Activated CD8-positive, alpha-beta memory T cell treated with anti-CD3 and anti-CD28 coated beads, Interleukin-2, amount 50 U/mL, for 24 hours (primary cell): Measurements from ENCODE around the gene SLC49A3.
"Not testable (repeated sequence)": the region's sequence is repeated elsewhere in the genome, so short reads cannot be mapped to it uniquely, and the experiment has no call there.

ENCODE experiments used
- DNase-seq: peaks from one replicate; pipeline ENCODE4 v3.0.0-alpha.2; 2020; ENCODE audit errors: extremely low read depth

The SLC49A3 gene

DNA sequence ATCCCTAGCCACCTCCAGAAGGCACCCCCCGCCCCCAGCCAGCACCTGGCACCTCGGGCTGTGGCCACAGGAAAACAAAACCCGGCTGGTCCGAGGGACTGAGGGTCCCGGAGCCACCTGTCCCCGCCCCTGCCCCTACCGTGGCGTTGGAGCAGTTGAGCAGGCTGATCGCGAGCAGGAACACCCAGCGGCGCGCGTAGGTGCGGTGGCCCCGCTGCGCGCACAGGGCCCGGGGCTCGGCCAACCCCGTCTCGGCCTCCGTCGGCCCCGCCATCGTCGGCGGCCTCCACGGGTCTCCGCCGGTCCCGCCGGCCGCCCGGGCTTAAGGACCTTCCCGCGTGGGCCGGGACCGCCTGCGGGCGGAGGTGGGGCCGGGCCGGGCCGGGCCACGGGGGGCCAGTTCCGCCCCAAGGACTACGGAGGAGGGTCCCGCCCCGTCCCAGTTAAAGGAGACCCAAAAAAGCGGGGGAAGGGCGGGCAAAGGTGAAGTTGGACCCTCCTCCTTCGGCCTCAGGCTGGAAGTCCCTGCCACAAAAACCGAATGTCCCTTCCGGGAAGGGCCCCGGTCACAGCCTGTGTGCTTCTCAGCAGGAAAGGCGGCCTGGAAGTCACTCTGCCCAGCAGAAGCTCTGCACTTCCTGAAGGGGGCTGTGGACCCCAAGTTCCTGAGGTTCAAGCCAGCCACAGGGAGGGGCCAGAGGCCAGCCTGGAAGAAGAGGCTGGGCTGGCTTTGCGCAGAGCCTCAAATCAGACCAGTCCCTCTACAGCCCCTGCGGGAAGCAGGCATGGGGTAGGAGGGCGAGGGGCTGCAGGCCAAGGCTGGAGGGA, at the start of gene SLC49A3:
TSS of gene SLC49A3 (minus strand) at position 298 of the 828 bp plus-strand sequence. CDS start at position 274, 24 bp downstream.
- DNase-seq, result no peak

DNA sequence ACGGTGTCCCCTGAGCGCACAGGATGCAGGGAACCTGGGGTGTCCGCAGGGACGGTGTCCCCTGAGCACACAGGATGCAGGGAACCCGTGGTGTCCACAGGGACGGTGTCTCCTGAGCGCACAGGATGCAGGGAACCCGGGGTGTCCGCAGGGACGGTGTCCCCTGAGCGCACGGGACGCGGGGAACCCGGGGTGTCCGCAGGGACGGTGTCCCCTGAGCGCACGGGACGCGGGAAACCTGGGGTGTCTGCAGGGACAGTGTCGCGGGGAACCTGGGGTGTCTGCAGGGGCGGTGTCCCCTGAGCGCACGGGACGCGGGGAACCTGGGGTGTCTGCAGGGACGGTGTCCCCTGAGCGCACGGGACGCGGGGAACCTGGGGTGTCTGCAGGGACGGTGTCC, 47.6 kb upstream of the SLC49A3 start:
- not testable (repeated sequence) for DNase-seq

DNA sequence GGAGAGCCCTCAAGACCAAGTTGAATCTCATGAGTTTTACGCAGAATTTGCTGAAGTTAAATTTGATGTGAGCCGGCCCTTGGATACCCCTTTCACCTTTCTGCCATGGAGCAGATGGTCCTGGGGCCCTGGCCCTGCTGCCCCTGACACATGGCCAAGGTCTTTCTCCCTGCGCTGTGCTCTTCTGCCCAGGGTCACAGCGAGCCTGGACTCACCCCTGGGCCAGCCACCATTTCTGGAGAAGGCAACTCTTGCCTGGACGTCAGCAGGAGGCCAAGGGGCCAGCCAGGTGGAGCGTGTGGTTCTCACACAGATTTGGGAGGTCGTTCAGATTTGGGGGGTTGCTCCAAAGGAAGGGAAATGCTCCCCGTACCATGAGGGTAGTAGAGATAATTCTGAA, 46.6 kb upstream of the SLC49A3 start:
- DNase-seq, result no peak

DNA sequence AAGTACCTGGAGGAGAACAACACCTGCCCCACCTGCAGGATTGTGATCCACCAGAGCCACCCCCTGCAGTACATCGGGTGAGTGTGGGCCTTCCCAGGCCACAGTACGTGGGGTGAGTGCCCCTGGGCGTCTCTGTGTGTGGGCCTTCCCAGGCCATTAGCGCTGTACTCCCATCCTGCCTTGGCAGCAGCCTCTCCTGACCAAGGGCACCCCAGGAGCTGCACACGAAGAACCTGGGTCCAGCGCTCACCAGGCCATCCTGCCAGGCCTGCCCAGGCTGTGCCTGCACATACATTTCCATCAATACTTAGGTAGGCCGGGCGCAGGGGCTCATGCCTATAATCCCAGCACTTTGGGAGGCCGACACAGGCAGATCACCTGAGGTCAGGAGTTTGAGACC, 46.0 kb upstream of the SLC49A3 start:
- no peak for DNase-seq

DNA sequence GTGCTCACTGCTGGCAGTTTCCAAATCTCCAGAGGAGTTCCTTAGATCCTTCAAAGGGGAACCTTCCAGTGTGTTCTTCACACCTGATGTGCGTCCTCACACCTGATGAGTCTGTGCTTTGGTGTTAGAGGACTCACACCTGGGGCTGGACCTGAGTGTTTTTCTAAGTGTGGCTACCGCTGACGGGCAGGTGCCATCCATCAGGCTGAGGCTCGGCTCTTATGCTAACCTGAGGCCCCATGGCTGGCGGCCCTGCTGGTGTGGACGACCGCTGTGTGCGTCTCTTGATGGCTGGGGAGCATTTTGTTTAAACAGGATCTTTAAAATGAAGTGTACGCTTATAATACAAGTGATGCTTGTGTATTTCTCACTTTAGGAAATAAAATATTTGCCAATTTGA, 45.1 kb upstream of the SLC49A3 start:
- no peak for DNase-seq

DNA sequence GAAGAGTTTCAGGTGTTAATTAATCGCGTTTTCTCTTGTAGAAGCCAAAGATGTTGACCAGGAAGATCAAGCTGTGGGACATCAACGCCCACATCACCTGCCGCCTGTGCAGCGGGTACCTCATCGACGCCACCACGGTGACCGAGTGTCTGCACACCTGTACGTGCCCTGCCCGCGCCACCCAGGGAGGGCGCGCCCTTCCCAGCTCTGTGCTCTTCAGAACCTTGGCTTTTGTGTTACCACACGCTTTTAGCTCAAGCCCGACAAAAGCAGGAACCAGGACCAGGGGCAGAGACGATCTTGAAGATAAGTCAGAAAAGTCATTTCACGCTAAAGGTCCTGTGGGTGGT, 44.7 kb upstream of the SLC49A3 start:
- DNase-seq, result no peak

DNA sequence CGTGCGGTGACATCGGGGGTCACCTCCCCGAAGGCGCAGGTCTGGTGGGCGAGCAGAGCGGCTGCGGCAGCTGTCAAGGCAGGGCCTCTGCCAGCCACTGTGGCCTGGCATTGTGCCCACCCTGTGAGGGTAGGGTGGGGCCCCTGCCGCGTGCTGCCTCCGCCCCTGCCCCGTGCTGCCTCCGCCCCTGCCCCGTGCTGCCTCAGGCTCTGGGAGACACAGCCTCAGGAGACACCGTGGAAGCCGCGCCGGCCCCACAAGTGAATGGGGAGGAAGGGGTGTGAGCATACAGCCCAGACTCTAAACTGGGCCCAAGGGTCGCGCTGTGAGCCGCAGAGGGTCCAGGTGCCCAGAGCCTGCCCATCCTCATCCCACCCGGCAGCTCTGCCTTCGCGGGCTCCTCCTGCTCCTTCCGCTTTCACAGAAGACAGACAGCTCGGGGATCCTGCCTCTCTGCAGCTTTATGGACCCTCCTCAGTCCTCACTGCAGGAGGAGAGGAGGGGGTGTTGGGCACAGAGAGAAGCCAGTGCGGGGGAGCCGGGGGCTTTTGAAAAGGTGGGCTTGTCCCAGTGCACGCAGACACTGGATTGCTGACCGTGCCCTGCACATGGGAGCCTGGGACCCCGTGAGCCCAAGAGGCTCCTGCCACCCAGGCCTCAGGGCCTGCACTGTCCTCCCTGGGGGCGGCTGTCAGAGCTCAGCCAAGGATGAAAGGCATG, 44.1 kb upstream of the SLC49A3 start:
- no peak for DNase-seq

DNA sequence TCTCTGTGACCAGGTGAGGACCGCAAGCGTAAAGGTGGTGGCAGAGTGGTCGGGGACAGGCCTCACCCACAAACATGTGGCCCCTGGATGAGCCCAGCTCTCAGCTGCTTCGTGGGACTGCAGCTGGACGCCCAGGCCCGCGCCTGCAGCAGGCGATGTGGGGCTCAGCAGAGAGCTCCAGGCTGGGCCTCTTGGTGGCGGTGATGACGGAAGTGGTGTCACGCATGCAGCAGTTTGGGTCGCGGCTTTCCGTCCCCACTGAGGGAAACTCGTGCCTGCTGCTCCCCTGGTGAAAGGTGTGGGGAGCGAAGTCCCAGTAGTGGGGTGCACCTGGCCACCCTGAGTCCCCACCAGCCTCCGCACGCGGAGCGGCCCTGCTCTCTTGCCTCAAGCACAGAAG, 43.5 kb upstream of the SLC49A3 start:
- DNase-seq, result no peak

DNA sequence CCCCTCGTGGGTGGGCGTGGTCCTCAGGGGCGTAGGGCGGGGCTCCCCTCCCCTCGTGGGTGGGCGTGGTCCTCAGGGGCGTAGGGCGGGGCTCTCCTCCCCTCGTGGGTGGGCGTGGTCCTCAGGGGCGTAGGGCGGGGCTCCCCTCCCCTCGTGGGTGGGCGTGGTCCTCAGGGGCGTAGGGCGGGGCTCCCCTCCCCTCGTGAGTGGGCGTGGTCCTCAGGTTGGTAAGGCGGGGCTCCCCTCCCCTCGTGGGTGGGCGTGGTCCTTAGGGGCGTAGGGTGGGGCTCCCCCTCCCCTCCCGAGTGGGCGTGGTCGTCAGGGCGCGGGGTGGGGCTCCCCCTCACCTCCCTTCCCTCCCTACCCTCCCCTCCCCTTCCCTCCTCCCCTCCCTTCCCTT, 43.0 kb upstream of the SLC49A3 start:
- not testable (repeated sequence) for DNase-seq

DNA sequence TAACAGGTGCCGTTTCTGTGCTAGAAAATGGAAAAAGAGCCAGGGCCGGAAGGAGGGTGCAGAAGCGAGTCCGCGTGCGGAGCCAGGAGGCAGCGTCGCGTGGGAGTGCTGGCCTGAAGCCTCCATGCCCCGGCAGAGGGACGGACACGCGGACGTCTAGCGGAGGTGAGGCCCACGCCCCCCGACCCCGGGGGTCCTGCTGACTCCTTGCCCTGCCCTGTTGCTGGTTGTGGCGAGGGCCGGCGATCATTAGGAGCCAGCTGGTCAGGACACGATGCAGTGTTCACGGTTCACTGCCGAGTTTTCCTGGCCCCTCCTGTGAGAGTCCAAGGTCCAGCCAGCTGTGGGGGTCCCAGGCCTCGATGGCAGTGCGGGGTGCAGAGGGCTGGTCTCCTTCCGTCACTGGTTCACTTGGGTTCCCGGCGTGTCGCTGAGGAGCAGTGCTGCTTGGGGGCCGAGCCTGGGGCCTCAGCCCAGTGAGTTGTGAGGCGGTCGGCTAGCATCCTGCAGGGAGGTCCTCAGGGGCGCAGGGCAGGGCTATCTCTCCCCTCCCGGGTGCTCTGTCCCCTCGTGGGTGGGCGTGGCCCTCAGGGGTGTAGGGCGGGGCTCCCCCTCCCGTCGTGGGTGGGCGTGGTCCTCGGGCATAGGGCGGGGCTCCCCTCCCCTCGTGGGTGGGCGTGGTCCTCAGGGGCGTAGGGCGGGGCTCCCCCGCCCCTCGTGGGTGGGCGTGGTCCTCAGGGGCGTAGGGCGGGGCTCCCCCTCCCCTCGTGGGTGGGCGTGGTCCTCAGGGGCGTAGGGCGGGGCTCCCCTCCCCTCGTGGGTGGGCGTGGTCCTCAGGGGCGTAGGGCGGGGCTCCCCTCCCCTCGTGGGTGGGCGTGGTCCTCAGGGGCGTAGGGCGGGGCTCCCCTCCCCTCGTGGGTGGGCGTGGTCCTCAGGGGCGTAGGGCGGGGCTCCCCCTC, 42.3 kb upstream of the SLC49A3 start:
- DNase-seq, result not testable (repeated sequence)

DNA sequence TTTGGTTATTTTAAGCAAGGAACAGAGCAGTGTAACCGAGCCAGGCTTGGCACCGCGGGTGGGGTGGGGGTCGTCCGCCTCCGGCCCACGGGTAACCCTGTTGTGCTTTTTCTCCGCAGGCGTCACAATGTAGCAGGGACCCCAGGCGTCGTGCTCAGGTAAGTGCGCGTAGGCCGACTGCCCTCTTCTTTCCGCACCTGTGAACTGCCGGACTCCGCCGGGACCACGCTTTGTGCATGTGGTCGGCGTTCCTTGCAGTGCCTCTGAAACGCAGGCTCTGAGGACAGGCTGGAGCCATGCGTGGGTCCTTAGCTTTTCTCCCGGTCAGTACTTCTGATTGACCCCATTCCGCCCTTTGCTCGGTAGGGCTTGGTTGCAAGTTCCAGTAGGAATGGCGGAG, 41.6 kb upstream of the SLC49A3 start:
- DNase-seq, result no peak

DNA sequence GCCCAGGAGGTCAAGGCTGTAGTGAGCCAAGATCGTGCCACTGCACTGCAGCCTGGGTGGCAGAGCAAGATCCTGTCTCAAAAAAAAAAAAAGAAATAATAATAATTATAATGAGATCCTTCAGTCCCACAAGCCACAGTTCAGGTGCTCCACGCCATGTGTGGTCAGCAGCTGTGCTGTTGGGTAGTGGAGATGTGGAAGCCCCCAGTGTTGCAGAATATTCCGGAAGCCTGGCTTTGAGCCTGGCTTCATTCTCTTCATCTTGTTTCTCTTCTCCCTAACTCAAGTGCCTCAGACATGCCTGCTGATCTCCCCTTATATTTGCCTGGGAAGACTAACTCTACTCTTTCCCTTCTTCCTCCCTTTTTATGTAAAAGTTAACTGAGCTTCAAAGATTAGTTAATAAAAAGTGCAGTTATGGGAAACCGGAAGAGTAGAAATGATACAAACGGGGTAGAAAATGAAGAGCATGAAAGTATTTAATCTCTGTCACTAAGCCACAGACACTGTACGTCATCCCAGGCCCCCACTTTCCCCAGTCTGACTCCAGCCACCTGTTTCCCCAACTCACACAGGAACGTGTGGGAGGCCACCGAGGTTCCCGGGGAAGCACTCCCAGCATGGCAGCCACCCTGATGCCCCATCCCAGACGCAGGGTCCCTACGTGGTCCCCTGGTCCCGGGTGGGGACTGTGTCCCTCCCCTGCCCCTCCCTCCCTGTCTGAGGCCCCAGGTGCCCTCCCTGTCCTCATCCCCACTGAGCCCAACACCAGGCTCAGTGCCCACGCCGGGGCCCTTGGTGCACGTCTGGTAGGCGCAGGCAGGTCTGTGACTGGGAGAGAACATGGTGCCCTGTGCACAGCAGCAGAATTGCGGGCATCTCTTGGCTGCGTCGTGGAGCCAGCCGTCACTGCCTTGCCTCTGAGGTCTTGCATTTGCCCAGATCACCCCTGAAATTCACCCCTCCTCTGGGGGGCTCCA, 40.7 kb upstream of the SLC49A3 start:
- no peak for DNase-seq

DNA sequence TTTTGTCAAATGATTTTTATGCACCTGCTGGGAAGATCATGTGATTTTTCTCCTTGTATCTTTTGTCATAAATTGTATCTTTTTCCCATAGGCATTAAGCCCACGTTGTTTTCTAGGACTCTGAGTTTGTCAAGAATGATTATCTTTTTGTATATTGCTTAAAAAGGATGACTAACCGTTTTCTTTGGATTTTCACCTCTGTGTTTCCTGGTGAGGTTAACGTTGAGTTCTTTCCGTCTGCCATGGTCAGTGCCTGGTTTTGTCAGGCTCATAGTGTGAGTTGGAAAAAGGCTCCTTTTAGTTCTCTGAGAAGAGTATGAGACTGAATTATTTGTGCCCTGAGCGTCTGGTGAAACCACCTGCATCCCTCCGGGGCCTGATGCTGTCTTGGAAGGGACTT, 38.6 kb upstream of the SLC49A3 start:
- no peak for DNase-seq

DNA sequence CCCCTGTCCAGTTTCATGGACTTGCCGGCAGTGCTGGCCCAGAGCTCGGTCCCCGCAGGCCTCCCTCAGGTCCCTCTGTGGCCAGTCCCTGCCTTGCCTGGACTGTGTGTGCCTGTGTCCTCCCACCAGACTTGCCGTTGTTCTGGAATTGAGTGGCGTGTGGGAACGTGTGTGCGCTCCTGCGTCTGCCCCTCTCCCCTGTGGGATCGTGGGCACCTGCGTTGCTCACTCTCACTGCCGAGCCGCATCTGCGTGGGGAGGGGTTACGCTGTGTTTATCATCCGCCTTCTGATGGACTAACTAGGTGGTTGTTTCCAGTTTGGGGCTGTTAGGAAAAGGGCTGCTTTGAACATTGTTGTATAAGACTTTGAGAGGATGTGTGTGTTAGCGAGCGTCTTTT, 37.9 kb upstream of the SLC49A3 start:
- DNase-seq, result no peak

DNA sequence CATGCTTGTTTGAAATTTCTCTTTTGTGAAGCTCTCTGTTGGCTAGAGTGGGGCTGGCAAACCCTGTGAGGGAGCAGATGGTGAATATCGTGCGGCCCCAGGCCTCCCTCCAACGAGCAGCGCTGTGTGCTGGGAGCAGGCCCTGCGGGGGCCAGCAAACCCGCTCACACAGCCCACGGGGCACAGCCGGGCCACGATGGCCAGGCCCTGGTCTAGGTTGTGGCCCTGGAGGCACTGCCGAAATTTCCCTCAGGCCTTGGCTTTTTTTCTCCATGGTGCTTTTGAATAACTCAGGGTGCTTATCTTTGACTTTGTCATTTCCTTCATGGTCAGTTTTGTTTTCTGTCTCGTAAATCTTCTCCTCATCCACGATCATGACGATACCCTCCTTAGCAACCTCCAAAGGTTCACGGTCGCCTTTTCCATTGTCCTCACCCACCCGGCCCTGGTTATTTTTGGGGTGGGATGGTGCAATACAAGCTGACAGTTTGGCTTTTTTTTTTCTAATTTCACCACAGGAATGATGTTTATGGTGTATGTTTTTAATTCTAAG, 37.4 kb upstream of the SLC49A3 start:
- no peak for DNase-seq

DNA sequence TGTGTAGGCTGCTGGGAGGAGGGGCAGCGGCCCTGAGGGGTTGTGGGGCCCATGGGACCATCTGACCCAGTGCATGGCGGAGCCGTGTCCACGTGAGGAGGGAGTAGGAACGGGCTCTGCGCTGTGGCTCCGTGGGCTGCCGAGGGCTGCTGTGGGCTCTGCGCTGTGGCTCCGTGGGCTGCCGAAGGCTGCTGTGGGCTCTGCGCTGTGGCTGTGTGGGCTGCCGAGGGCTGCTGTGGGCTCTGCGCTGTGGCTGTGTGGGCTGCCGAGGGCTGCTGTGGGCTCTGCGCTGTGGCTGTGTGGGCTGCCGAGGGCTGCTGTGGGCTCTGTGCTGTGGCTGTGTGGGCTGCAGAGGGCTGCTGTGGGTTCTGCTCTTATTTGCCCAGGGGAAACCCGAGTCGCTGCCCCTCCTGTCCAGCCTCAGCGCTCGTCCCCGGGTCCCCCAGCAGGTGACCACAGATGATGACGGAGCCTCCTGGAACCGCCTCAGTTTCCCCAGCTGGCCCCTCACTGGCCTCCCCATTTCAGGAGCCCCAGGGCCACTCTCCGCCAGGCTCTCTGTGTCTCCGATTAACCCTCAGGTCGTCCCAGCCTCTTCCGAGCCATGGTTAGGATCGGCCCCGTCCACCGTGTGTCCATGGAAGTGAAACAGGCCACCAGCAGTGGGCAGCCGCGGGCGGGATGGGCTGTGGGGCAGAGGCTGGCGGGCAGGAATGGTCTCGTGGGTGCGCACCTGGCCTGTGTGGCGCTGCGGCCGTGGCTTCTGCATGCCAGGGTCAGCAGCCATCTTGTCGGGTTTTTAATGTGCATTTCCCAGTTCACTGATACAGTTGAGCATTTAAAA, 36.7 kb upstream of the SLC49A3 start:
- DNase-seq, result no peak

DNA sequence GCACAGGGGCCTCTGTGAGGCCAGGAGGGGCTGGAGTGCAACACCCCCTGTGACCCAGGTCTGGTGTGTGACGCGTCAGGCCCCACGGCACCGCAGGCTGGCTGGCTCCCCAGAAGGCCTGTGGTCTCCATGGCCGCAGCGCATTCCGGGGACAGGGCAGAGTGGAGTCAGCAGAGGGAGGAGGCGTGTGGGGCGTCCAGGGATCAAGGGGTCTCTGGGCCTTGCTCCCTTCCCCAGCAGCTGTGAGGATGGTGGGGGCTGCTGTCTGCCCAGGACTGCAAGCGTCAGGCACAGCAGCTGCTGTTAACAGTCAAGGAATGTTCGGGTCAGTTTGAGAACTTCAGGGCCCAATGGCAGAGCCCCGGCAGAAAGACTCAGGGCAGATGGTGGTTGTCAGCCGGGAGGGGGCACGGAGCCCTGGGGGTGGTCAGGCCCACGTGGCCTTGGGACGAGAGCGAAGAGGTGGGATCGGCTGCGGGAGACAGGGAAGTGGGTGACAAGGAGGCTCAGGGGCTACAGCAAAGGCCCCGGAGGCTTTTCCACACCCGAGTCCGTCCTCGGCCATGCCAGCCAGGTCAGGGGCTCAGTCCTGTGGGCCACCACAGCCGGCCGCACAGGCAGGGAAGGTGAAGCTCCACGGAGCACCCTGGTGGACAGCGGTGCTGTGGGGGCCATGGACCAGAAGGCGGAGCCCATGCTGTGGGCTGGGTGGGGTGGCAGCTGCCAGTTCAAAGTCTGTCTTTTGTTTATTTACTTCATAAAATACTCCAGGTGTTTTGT, 35.0 kb upstream of the SLC49A3 start:
- no peak for DNase-seq

DNA sequence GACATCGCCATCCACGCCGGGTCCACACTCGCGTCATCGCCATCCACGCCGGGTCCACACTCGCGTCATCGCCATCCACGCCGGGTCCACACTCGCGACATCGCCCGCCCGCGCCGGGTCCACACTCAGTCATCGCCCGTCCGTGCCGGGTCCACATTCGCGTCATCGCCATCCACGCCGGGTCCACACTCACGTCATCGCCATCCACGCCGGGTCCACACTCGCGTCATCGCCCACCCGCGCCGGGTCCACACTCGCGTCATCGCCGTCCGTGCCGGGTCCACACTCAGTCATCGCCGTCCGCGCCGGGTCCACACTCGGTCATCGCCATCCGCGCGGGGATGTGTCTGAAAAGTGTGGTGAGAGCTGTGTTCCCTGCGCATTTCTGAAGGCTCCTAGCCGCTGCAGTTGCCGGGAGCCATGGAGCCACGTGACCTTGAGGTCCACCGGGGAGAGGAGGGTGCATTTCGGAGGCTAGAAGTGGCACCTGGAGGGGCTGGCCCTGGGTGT, 34.0 kb upstream of the SLC49A3 start:
- no peak for DNase-seq
